Measurements from ENCODE around the gene PDE3A.

DNA sequence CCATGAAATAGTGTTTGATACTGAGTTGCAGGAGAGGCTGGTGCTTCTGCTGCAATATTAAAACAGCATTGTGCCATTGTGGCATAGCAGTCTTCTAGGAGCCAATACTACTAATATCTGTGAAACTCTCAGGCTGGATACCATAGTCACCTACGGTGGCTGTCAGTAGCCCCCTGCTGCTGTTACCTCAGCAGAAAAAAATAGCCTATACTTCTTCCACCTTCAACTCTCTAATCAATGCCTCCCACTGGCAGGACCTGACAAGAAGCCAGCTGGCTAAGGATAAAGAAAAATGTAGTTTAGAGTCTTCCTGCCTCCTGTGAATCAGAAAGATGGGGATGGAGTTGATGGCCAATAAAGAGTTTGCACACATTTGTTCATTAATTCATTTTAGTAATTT, 91.6 kb downstream of the PDE3A start:
- TF ChIP-seq IRF3 (IDR thresholded peaks at IDR 0.05; ENCODE audit: low read depth, low read length) (no peak), CTCF (IDR thresholded peaks at IDR 0.05) (no peak), MEF2A (IDR thresholded peaks at IDR 0.05; ENCODE audit: borderline replicate concordance, low read depth) (no peak), TAF1 (IDR thresholded peaks at IDR 0.05; ENCODE audit: borderline replicate concordance, low read depth, low read length) (no peak), FOXJ3 (CRISPR knock-in tag; IDR thresholded peaks at IDR 0.05) (no peak), POLR2AphosphoS5 (IDR thresholded peaks at IDR 0.05; ENCODE audit: low read depth, low read length) (no peak), EZH2phosphoT487 (IDR thresholded peaks at IDR 0.05; ENCODE audit: borderline replicate concordance, low read depth) (no peak), RAD21 (IDR thresholded peaks at IDR 0.05; ENCODE audit: low read length) (no peak), GATA2 (CRISPR knock-in tag; IDR thresholded peaks at IDR 0.05) (no peak), GABPA (IDR thresholded peaks at IDR 0.05; ENCODE audit: low read depth) (no peak)
- TF ChIP-seq, protein P1, sequence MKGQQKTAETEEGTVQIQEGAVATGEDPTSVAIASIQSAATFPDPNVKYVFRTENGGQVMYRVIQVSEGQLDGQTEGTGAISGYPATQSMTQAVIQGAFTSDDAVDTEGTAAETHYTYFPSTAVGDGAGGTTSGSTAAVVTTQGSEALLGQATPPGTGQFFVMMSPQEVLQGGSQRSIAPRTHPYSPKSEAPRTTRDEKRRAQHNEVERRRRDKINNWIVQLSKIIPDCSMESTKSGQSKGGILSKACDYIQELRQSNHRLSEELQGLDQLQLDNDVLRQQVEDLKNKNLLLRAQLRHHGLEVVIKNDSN (IDR thresholded peaks at IDR 0.05; ENCODE audit: borderline replicate concordance, low read depth): no peak
- TF ChIP-seq, protein P2, sequence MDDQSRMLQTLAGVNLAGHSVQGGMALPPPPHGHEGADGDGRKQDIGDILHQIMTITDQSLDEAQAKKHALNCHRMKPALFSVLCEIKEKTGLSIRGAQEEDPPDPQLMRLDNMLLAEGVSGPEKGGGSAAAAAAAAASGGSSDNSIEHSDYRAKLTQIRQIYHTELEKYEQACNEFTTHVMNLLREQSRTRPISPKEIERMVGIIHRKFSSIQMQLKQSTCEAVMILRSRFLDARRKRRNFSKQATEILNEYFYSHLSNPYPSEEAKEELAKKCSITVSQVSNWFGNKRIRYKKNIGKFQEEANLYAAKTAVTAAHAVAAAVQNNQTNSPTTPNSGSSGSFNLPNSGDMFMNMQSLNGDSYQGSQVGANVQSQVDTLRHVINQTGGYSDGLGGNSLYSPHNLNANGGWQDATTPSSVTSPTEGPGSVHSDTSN (IDR thresholded peaks at IDR 0.05): no peak

Measured in SK-N-SH (cell line).